Measurements from ENCODE around the gene BSPRY. TPM values are rescaled to one million over a fixed set of nuclear protein-coding genes. Genes with fewer than 3 reads are reported as not detected.
A peak's percentile ranks its signal among the peaks of the same experiment; 100 is the strongest.

BSPRY gene
- total and polyA plus RNA-seq, 2 of the 13 experiments (the other 11 are each of a cell fraction or from before 2014, with no cell fraction given): 0.09 to 0.26 TPM

DNA sequence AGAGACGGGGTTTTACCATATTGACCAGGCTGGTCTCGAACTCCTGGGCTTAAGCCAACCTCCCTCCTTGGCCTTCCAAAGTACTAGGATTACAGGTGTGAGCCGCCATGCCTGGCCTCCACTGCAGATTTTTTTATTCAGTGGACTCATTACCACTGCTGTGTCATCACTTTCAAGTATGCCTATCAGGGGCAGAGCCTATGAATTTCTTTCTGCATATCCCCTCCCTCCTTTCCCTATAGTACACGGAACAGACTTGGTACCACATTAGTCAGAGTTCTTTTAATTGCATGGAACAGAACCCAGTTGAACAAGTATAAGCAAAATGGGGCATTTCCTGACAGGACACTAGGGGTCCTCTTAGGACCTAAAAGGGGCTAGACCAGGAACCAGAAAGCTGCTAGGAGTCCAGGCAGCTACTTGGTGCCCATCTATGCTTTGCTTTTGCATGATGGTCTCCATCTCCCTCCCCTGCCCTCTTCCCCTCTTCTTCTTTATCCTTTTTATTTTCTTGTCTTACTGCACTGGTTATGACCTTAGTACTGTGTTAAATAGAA is 5.8 kb downstream of the BSPRY start (continued):
- TF ChIP-seq, protein P1, sequence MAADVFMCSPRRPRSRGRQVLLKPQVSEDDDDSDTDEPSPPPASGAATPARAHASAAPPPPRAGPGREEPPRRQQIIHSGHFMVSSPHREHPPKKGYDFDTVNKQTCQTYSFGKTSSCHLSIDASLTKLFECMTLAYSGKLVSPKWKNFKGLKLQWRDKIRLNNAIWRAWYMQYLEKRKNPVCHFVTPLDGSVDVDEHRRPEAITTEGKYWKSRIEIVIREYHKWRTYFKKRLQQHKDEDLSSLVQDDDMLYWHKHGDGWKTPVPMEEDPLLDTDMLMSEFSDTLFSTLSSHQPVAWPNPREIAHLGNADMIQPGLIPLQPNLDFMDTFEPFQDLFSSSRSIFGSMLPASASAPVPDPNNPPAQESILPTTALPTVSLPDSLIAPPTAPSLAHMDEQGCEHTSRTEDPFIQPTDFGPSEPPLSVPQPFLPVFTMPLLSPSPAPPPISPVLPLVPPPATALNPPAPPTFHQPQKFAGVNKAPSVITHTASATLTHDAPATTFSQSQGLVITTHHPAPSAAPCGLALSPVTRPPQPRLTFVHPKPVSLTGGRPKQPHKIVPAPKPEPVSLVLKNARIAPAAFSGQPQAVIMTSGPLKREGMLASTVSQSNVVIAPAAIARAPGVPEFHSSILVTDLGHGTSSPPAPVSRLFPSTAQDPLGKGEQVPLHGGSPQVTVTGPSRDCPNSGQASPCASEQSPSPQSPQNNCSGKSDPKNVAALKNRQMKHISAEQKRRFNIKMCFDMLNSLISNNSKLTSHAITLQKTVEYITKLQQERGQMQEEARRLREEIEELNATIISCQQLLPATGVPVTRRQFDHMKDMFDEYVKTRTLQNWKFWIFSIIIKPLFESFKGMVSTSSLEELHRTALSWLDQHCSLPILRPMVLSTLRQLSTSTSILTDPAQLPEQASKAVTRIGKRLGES (CRISPR knock-in tag; IDR thresholded peaks at IDR 0.05; ENCODE audit: borderline replicate concordance): no peak
- TF ChIP-seq AHR (CRISPR knock-in tag; IDR thresholded peaks at IDR 0.05) (no peak), ZNF367 (CRISPR knock-in tag; IDR thresholded peaks at IDR 0.05; ENCODE audit: borderline replicate concordance) (no peak), PAF1 (CRISPR knock-in tag; IDR thresholded peaks at IDR 0.05) (no peak), ZNF724P (CRISPR knock-in tag; IDR thresholded peaks at IDR 0.05; ENCODE audit: borderline replicate concordance) (no peak), MTA1 (CRISPR knock-in tag; IDR thresholded peaks at IDR 0.05; ENCODE audit: borderline replicate concordance) (no peak), TAF15 (IDR thresholded peaks at IDR 0.05; ENCODE audit: low read depth, low read length, poor library complexity, severe bottlenecking) (no peak), CHD4 (IDR thresholded peaks at IDR 0.05; ENCODE audit: borderline replicate concordance, low read length) (no peak), JDP2 (CRISPR knock-in tag; IDR thresholded peaks at IDR 0.05; ENCODE audit: borderline replicate concordance) (no peak), SP4 (CRISPR knock-in tag; IDR thresholded peaks at IDR 0.05) (no peak), SMC3 (IDR thresholded peaks at IDR 0.05; ENCODE audit: low read length) (peak; percentile 87), ZNF547 (CRISPR knock-in tag; IDR thresholded peaks at IDR 0.05) (no peak), THAP11 (CRISPR knock-in tag; IDR thresholded peaks at IDR 0.05) (0 out of 2 replicates have a peak, but pooled peaks have one; percentile 37), SIN3A (IDR thresholded peaks at IDR 0.05; ENCODE audit: borderline replicate concordance, low read depth, low read length) (no peak), ZNF773 (CRISPR knock-in tag; IDR thresholded peaks at IDR 0.05; ENCODE audit: borderline replicate concordance) (no peak), POLR2AphosphoS2 (IDR thresholded peaks at IDR 0.05; ENCODE audit: low read depth, low read length) (no peak), TARDBP (CRISPR knock-in tag; IDR thresholded peaks at IDR 0.05) (no peak), ZNF12 (CRISPR knock-in tag; IDR thresholded peaks at IDR 0.05) (no peak), MAFF (IDR thresholded peaks at IDR 0.05; ENCODE audit: low read depth, low read length) (0 out of 2 replicates have a peak, but pooled peaks have one; percentile 18)
- TF ChIP-seq, protein P2, sequence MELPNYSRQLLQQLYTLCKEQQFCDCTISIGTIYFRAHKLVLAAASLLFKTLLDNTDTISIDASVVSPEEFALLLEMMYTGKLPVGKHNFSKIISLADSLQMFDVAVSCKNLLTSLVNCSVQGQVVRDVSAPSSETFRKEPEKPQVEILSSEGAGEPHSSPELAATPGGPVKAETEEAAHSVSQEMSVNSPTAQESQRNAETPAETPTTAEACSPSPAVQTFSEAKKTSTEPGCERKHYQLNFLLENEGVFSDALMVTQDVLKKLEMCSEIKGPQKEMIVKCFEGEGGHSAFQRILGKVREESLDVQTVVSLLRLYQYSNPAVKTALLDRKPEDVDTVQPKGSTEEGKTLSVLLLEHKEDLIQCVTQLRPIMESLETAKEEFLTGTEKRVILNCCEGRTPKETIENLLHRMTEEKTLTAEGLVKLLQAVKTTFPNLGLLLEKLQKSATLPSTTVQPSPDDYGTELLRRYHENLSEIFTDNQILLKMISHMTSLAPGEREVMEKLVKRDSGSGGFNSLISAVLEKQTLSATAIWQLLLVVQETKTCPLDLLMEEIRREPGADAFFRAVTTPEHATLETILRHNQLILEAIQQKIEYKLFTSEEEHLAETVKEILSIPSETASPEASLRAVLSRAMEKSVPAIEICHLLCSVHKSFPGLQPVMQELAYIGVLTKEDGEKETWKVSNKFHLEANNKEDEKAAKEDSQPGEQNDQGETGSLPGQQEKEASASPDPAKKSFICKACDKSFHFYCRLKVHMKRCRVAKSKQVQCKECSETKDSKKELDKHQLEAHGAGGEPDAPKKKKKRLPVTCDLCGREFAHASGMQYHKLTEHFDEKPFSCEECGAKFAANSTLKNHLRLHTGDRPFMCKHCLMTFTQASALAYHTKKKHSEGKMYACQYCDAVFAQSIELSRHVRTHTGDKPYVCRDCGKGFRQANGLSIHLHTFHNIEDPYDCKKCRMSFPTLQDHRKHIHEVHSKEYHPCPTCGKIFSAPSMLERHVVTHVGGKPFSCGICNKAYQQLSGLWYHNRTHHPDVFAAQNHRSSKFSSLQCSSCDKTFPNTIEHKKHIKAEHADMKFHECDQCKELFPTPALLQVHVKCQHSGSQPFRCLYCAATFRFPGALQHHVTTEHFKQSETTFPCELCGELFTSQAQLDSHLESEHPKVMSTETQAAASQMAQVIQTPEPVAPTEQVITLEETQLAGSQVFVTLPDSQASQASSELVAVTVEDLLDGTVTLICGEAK (IDR thresholded peaks at IDR 0.05): no peak
- TF ChIP-seq, protein P2 (CRISPR knock-in tag; IDR thresholded peaks at IDR 0.05): no peak
